Stimulated activated CD8-positive, alpha-beta memory T cell treated with anti-CD3 and anti-CD28 coated beads, Interleukin-15, amount 100 ng/mL, for 1 hour (primary cell): ENCODE measurements around the gene ANKRD39.
"Not testable (repeated sequence)": the region's sequence is repeated elsewhere in the genome, so short reads cannot be mapped to it uniquely, and the experiment has no call there.

Experiments
- DNase-seq: peaks from one replicate; pipeline ENCODE4 v3.0.0-alpha.2; 2020; ENCODE audit warnings: low read depth

The ANKRD39 gene, protein sequence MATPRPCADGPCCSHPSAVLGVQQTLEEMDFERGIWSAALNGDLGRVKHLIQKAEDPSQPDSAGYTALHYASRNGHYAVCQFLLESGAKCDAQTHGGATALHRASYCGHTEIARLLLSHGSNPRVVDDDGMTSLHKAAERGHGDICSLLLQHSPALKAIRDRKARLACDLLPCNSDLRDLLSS

DNA sequence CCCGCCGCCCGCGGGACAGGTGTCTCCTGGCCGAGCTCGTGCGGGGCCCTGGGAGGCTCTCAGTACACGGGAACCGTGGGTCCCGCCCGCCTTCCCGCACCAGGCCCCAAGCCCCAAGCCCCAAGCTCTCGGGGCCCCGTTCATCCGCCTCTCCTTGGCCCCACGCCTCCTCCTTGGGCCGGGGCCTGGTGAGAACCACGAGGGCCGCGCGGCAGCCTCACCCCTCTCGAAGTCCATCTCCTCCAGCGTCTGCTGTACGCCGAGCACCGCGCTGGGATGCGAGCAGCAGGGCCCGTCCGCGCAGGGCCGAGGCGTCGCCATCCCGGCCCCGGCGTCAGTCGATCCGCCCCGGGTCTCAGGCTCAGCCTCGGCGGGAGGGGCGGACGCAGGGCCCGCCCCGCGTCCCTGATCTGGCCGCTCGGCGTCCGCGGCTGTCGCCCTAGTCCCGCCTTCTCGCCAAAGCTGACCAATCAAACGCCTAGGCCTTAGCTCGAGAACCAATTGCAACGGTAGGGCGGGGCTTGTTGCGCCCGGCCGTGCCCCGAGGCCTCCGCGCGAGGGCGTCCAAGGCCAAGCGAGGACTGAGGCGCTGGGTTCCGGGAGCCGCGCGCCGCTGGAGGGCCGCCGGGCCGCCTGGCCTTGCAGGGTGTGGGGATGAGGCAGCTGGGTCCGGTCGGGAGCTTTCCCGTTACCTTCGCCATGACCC lies at the start of gene ANKRD39:
Gene ANKRD39 (minus strand): TSS at position 350 of the 706 bp plus-strand sequence. CDS start 29 bp downstream, at position 321.
- peak; percentile 94 for DNase-seq

DNA sequence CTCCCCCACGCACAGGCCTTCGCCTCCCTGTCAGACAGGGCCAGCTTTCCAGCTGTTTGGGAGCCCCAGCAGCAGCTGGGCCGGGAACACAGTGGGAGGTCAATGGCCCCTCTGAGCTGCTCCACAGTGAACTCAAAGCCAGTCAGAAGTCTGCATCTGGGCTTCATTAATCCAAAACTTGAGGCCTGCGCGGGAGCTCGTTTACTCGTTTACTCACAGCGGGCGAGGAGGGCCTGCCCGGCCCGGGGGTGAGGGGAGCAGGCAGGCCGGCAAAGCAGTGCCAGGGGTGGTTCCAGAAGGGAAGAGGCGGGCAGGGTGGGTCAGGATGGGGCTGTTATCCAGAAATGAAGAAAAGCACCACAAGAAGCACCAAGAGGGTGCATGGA lies 48.9 kb upstream of the ANKRD39 start:
- DNase-seq: no peak

DNA sequence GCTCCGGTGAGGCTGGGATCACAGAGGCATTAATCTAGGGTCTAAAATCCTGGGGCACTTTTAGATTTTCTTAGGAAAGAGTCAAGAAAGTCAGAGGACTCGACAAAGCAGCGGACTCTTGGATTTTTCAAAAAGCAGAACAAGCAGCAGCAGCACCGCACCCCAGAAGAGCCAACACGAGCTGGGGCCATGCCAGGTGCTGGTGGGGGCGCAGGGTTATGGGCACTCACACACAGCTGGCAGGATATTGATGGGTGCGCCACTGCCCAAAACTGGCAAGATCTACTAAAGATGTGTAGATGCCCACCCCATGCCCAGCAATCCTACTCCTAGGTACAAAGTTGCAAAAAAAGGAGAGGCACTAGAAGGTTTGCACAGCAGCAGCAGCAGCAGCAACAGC lies 46.0 kb upstream of the ANKRD39 start:
- DNase-seq: no peak

DNA sequence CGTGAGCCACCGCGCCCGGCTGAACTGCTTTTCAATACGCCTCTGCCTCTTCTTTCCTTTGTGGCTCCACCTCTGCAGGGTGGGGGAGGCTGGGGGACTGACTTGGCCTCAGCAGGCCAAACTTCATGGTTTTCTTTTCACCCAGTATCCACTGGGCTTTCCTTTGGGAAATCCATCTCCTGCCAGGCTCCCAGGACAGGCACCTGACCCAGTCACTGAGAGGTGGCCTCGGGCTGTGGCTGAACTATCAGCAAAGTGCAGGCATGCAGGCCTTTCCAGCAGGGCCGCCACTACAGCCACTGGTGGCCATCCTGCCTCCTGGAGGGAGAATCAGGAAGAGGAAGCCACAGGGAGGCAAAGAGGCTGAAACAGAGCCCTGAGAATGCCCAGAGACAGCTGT lies 45.5 kb upstream of the ANKRD39 start:
- DNase-seq: no peak

DNA sequence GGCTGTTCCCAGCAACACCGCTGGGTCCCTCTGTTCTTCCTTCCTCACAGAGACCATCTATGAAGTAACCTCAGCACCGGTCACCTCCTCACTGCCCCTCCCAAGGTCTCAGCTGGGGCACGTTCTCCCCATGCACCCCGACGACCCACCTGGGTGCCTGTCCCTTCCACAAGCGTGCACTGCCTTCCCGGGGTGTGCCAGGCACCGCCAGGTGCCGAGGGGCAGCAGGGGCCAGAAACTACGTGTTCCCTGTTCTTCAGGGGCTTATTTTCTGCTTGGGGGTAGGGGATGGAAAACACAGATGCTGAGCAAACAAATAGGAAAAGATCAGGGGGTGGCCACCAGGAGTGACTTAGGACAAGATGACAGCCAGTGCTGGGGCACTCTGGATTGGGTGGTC lies 42.4 kb upstream of the ANKRD39 start:
- no peak for DNase-seq

DNA sequence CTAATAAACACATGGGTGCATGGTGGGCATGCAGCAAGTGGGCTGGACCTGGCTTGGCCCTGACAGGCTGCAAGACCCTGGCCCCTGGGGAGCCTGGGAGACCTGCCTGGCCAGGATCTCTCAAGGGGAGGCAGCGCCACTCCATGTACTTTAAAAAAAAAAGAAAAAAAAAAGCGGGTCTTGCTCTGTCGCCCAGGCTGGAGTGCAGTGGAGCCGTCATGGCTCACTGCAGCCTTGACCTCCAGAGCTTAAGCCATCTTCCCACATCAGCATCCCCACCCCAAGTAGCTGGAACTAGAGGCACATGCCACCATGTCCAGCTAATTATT lies 41.6 kb upstream of the ANKRD39 start:
- DNase-seq: no peak

DNA sequence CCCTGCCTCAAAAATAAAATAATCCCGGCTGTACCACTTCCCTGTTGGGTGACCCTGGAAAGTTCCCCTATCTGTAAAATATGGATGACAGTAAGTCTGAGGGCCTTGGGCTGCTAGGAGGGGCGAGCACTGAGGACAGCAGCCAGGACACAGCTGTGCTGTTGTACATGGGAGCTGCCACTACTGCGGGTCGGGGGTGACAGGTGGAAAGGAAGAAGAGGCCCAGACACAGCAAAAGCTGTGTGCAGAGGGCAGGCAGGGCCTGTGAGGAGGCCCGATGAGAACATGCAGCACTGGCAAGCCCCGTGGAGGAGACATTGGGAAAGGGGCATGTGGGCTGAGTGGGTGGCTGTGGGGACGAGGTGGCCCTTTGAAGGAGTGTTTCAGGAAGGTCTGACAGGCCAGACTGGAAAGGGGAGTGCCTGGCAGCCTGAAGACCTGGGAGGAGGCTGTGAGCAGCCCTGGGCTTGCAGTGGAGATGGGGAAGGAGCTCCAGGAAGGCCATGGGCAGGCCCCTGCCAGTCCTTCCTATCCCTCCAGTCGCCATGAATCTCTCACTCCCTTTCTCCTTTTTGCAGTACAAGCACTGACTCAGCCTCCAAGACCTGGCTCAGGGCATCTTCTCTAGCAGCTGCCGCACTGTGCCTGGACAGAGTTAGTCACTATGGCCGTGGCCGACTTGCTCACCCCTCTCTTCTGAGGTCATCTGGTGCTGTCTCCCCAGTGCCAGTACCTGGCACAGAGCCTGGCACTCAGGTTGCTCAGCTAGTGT lies 41.0 kb upstream of the ANKRD39 start:
- DNase-seq: no peak

DNA sequence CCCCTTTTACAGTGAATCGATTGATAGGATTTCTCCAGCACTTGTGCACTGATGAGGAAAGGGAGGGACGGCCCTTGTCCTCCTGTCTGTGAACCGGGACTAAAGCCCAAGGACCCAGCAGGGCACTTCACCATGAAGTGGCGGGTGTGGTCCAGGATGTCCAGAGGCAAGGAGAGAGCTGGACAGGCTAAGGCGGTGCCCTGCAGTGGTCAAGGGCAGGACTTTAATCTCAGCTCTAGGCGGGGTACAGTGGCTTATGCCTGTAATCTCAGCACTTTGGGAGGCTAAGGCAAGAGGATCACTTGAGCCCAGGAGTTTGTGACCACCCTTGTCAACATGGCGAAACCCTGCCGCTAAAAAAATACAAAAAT lies 40.3 kb upstream of the ANKRD39 start:
- no peak for DNase-seq

DNA sequence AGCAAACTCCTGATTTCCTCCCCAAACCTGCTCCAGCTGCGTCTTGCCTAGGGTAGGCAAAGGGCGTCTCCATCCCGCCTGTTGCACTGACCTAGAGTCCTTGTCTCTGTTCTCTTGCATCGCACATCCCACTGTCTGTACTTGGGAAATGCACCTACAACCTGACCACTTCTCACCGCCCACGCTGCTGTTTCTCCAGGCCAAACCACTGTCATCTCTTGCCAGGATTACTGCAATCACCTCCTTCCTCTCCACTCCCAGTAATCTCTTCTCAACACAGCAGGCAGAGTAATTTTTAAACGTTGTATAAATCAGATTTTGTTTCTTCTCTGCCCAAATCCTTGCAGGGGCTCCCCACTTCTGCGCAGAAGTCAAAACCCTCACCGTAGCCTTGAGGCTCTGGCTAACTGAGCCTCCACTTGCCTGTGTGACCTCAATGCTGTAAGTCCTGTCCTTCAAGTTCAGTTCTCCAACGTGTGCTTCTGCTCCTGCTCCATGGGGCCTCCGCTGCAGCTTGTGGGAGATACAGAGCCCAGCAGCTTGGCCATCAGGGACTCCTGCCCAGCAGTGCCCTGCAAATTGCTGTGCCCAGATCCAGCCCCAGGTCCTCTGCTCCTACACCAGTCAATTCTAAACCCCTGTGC lies 39.8 kb upstream of the ANKRD39 start:
- no peak for DNase-seq

DNA sequence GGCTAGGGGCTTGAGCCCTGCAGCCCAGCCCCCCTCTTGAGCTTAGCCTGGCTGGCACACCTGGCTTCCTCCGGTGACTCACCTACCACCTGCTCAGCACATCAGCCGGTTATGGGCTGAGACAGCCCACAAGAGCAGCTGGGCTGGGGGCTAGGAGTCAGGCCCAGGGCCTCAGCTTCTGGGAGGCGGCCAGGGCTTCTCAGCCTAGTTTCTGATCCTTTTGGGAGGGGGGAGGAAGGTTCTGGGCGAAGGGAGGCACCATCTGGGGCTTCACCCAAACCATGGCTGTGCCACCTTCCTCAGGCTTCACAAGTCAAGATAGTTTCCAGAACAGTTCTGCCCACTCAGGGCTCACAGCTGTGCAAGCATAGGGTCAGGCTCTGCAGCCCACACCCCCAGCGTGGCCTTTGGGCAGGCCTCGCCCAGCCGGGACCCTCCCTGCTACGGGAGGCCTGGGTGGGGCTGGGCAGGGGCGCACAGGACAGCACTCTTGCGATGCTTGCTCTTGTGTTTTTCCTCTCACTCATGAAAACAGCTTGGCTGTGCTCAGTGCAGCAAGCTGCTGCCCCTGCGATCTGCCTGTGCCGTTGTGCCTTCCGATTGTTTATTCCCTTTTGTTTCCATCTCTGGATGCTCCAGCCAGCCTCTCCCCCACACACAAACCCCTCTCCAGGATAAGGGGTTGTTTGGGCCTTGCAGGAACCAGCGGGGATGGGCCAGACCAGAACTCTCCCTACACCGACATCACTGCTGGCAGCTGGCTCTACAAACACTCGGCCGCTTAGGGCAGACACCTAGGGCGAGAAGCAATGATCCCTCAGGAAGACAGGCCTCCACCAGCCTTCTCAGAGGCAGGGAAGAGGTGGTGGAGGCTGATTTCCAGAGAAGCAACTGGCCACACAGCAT lies 38.2 kb upstream of the ANKRD39 start:
- DNase-seq: no peak

DNA sequence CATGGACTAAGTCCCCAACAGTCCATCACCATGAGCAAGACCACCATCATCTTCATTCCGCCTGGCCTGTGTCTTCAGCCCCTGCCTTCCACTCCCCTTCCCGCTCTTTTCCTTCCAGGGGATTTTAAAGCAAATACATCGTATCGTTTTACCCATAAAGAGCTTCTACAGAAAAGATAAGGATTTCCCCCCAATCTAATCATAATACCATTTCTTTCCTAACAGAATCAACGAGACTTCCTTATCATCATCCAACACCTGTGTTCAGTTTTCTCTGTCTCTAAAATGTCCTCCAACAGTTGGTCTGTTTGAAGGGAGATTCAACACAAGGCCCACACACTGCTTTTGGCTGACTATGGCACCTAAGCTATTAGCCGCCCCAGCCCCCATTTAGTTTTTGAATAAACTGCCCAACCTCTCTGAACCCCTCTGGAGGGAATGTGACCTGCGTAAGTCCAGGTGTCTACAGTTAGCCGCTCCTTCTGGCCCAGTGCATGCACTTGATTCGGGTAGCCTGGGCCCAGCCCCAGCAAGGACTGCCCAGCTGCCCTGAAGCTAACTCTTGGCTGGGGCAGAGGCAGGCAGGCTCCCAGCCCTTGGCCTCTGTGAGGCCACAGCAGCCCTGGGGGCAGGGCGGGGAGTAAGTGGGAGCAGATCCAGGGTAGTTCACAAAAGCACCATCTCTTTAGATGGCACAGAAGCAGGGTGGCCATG lies 37.4 kb upstream of the ANKRD39 start:
- DNase-seq: no peak

DNA sequence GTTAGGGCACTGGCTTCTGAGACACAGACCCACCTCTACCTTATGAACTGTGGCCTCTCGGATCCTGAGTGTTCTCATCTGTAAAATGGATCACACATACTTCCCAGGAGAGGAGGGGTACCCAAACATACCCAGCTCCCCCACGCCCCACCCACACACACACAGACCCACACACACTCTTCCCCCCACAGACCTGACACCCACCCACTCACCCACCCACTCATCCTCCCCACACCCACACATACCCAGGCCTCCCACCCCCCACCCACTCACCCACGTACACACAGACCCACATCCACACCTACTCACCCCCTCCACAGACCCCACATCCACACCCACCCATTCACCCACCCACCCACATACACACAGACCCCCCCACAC lies 36.3 kb upstream of the ANKRD39 start:
- no peak for DNase-seq

DNA sequence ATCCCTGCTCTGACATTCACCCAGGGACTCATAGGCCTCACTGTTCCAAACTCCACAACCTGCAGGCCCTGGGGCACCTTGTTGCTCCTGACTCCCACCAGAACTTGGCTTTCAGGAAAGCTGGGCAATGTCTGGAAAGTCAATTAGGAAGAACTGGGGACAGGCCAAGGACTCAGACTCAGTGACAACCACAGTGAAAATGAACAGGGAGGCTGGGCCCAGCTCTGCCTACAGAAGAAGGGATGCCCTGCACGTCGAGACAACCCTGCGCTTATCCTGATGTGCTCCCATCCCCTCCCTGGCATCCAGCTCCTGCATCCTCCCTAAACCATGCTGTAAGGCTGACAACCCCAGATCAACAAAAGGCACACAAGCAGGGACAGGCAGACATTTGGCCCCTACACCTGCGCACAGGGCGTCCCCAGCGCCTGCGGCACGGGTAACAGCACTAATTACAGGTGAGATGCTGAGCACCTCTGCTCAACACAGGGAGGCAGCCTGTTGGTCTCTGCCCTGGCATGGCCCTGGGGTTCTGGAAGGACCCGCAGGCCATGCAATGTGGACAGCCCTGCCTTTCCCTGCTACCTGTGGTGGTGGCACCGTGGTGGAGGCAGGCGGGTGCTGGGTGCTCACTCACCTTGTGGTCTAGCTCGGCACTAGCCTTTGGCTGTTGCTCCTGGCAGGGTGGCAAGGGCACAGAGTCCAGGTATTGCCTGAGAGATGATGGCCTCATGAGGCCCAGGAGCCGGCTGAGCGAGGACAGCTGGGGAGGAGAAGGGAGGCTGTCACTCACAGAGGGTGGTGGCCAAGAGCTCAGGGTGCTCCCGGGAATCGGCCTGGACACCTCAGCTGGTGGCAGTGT lies 35.7 kb upstream of the ANKRD39 start:
- DNase-seq: no peak

DNA sequence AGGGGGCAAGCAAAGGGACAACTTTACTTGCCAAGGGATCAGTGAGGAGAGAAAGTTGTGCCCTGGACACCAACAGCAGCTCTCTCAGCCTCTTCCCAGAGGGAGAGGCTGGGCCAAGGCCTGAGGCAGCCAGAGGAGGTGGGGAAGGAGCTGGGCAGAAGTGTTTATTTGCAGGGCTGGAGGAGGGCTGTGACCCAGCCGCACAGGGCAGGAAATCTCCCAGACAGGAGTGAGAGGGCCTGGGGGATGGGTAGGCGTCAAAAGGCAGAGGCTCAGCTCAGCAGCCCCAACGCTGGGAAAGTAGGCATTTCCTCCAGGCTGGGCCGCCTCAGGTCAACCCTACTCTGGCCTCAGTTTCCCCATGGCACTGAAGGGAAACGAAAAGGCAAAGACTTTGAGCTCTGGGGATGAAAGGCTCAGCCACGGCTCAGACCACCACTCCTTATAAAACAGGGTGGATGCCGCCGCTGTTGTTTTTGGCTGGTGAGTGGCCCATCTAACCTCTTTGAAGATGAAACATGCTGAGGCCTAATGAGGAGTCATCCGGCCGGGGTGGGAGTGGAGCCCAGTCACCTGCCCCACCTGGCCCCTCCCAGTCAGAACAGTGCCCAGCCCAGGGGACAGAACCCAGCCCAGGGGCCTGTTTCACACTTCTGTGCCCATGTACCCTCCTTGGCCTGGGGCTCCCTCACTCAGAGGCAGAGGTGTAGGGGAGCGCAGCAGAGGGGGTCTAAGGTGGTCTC lies 33.9 kb upstream of the ANKRD39 start:
- no peak for DNase-seq

DNA sequence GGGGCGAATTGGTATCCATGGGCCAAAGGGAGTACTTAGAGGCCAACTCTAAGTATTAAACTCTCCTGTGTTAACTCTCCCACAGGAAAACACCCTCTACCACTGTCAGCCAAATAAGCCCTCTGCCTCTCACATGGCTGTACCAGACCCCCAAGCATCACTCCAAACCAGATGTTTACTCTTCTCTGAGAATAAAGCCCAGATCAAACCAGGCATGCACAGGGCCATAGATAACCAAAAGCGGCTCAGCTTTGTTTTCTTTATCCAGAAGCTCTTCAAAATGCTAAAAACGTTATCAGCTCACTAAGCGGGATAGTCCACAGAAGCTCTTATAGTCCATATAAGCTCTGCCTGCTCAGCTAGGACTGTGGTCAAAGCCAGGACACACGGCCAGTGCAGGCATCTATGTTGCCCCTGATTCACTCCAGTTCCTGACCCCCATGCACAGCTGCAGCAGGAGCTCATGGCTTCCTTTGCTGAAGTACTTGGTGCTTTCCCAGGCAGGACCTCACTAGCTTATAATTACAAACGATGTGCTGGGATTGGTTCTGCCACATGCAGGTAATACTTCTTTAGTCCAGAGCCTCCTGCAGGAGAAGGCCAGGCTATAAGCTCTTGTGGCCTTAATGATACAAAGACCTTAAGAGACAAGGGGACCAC lies 33.0 kb upstream of the ANKRD39 start:
- no peak for DNase-seq

DNA sequence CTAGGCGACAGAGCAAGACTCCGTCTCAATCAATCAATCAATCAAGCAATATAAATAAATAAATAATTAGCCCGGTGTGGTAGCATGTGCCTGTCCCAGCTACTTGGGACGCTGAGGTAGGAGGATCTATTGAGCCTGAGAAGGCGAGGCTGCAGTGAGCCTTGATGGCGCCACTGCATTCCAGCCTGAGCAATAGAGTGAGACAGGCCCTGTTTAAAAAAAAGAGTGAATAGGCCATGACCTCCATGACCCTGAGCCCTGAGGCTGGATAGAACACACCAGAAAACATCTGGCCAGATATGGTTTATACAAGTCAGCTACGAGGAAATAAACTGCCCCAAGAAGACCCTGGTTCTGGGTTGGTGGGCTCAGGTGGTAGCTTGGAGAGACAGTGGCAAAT lies 32.4 kb upstream of the ANKRD39 start:
- no peak for DNase-seq

DNA sequence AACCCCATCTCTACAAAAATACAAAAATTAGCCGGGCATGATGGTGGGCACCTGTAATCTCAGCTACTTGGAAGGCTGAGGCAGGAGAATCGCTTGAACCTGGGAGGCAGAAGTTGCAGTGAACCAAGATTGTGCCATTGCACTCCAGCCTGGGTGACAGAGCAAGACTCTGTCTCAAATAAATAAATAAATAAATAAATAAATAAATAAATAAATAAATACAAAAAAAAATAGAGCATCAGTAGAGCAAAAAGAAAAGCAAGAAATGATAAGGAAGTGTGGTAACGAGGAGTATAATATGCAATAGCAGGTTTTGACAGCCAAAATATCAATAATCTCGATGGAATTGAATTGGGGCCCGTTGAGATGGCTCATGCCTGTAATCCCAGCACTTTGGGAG lies 31.7 kb upstream of the ANKRD39 start:
- not testable (repeated sequence) for DNase-seq

DNA sequence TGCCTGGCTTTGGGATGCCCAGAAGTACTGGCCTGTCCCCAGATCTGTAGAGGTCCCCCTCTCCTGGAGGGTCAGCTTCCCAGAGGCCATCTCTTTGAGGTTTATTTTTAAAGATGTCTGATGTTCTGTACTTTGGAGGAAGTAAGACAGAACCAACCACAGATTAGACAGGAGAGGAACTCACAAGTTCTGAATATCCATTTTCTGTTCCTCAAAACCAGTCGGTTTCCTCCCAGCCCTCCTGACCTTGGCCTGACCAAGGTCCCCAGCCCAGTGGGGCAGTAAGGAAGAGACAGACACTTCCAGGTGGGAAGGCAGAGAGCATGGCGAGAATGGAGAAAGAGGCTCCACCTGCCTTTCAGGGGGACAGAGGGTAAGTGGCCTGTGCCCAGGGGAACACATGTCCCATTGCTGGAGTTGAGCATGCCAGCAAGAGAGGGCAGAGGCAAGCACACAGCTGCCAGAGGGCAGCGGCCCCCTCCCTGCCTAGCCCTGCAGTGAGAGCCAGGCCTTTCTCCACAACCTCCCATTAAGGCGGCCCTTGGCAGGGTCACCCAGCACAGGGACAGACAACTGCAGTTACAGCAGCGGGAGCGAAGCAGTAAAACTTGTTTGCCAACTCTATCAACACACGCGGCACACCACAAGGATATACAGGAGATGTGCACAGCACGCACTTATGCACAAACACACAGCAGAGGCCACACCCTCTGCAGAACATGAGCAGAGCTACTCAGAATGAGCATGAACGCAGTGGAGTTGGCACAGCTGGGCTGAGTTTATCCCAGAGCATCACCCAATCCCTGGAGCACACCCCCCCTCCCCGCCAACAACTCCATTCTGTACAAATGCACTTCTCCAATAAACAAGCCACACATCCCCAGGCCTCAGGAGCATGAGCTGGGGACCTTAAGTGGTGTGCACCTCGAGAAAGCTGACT lies 30.5 kb upstream of the ANKRD39 start:
- no peak for DNase-seq
